Sigmoid colon (tissue), 4 donors: ENCODE data around the gene FAM83E.

Experiments
- CTCF ChIP-seq, 4 experiments: fragments of 450-650 bp in 3 of 4; fragments of 200-600 bp in 1 of 4; IDR thresholded peaks; one replicate each; pipeline ENCODE4 v1.5.1; 2016 to 2019; ENCODE audit warnings: antibody characterized with exemption in 4 of 4, mild to moderate bottlenecking in 3 of 4, moderate library complexity in 2 of 4
- POLR2A ChIP-seq, 2 donors: fragments of 450-650 bp; IDR thresholded peaks; one replicate each; pipeline ENCODE4 v1.6.1; 2016; ENCODE audit warnings: antibody characterized with exemption in 2 of 2, mild to moderate bottlenecking in 2 of 2, moderate library complexity in 2 of 2
- POLR2AphosphoS5 ChIP-seq, 4 donors: sonication (generic); formaldehyde crosslinking; IDR thresholded peaks; one replicate each; pipeline ENCODE4 v1.6.1; 2017; ENCODE audit warnings: antibody characterized with exemption in 4 of 4

DNA sequence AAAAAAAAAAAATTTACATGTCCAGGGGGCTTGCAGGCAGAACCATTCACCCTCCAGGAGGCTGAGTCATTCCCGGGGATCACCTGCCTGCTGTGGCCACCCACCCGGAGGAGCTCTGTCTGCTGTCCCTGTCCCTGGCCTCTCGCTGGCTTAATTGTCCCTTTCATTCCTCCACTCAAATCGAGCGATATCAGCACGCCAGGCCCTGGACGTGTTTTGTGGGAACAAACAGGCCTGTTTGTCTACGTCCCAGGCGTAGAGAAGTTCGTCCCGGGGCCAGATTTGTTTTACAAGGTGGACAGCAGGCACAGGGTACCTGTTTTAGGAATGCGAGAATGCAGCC, 41.7 kb downstream of the FAM83E start:
- TF ChIP-seq POLR2A (IDR thresholded peaks at IDR 0.05) (no peak), CTCF (IDR thresholded peaks at IDR 0.05) (no peak), POLR2AphosphoS5 (IDR thresholded peaks at IDR 0.05) (no peak)
